RWPE2 (cell line): ENCODE measurements around the gene TPCN2.

Experiments
- ATAC-seq: fragments of 200-7000 bp; cut with Tn5 transposase; 3 replicates; pipeline ENCODE4 v1.9.1; 2021; ENCODE audit warnings: low read depth
- DNase-seq: peaks from one replicate; pipeline ENCODE4 v3.0.0-alpha.2; 2020; ENCODE audit warnings: low spot score
- H3K27ac ChIP-seq: fragments of 450-650 bp; 2 replicates; pipeline ENCODE4 v1.5.1; 2017; ENCODE audit warnings: mild to moderate bottlenecking; ENCODE audit not compliant: poor library complexity, severe bottlenecking
- H3K27me3 ChIP-seq: fragments of 250-450 bp; sonication (Bioruptor Pico); 2 replicates; pipeline ENCODE4 v1.5.1; 2021; ENCODE audit warnings: mild to moderate bottlenecking, moderate library complexity; ENCODE audit not compliant: insufficient read depth, poor library complexity, severe bottlenecking
- H3K36me3 ChIP-seq: fragments of 250-450 bp; sonication (Bioruptor Pico); 2 replicates; pipeline ENCODE4 v1.5.1; 2020; ENCODE audit warnings: low read depth, mild to moderate bottlenecking, moderate library complexity
- H3K4me1 ChIP-seq: fragments of 250-450 bp; sonication (Bioruptor Pico); 2 replicates; pipeline ENCODE4 v1.5.1; 2021; ENCODE audit warnings: mild to moderate bottlenecking, moderate library complexity; ENCODE audit not compliant: insufficient read depth, poor library complexity, severe bottlenecking
- H3K4me3 ChIP-seq: fragments of 250-450 bp; sonication (Bioruptor Pico); 2 replicates; pipeline ENCODE4 v1.5.1; 2021; ENCODE audit warnings: mild to moderate bottlenecking, moderate library complexity; ENCODE audit not compliant: severe bottlenecking
- H3K9me3 ChIP-seq: fragments of 250-450 bp; sonication (Bioruptor Pico); 2 replicates; pipeline ENCODE4 v1.5.1; 2021; ENCODE audit warnings: mild to moderate bottlenecking, moderate library complexity; ENCODE audit not compliant: severe bottlenecking
- TF ChIP-seq, protein P1 (sequence below): fragments of 450-650 bp; IDR thresholded peaks from one replicate; pipeline ENCODE4 v1.5.1; 2017; ENCODE audit warnings: mild to moderate bottlenecking, moderate library complexity; ENCODE audit not compliant: poor library complexity, severe bottlenecking

Gene TPCN2

GRCh38 chr11:69032833-69033232, 15.9 kb upstream of the TPCN2 start:
- H3K27me3 ChIP-seq, result no peaks in the 10 kb centered on the region
- H3K4me1 ChIP-seq, result no peaks in the 10 kb centered on the region
- TF ChIP-seq, protein P1, sequence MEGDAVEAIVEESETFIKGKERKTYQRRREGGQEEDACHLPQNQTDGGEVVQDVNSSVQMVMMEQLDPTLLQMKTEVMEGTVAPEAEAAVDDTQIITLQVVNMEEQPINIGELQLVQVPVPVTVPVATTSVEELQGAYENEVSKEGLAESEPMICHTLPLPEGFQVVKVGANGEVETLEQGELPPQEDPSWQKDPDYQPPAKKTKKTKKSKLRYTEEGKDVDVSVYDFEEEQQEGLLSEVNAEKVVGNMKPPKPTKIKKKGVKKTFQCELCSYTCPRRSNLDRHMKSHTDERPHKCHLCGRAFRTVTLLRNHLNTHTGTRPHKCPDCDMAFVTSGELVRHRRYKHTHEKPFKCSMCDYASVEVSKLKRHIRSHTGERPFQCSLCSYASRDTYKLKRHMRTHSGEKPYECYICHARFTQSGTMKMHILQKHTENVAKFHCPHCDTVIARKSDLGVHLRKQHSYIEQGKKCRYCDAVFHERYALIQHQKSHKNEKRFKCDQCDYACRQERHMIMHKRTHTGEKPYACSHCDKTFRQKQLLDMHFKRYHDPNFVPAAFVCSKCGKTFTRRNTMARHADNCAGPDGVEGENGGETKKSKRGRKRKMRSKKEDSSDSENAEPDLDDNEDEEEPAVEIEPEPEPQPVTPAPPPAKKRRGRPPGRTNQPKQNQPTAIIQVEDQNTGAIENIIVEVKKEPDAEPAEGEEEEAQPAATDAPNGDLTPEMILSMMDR, result no peak
- H3K9me3 ChIP-seq, result no peaks in the 10 kb centered on the region
- DNase-seq (no peak), ATAC-seq (no peak)
- no peak overlapping the region for H3K27ac ChIP-seq
- H3K4me3 ChIP-seq, result no peak overlapping the region
- no peaks in the 10 kb centered on the region for H3K36me3 ChIP-seq

- H3K9me3 ChIP-seq, result no peaks in the 10 kb centered on the region
- no peaks in the 10 kb centered on the region for H3K4me1 ChIP-seq
- H3K36me3 ChIP-seq, result no peaks in the 10 kb centered on the region
- no peaks in the 10 kb centered on the region for H3K27me3 ChIP-seq
- no peak overlapping the region for H3K27ac ChIP-seq
- DNase-seq (no peak), ATAC-seq (no peak)
- TF ChIP-seq, protein P1, result no peak
- no peak overlapping the region for H3K4me3 ChIP-seq
Observed at GRCh38 chr11:69033431-69033830, 15.3 kb upstream of the TPCN2 start.

GRCh38 chr11:69034123-69034867, 14.4 kb upstream of the TPCN2 start:
- DNase-seq (no peak), ATAC-seq (no peak)
- H3K9me3 ChIP-seq, result no peaks in the 10 kb centered on the region
- H3K36me3 ChIP-seq, result no peaks in the 10 kb centered on the region
- H3K27me3 ChIP-seq, result no peaks in the 10 kb centered on the region
- no peaks in the 10 kb centered on the region for H3K4me1 ChIP-seq
- TF ChIP-seq, protein P1, result no peak
- no peak overlapping the region for H3K27ac ChIP-seq
- no peak overlapping the region for H3K4me3 ChIP-seq

DNA sequence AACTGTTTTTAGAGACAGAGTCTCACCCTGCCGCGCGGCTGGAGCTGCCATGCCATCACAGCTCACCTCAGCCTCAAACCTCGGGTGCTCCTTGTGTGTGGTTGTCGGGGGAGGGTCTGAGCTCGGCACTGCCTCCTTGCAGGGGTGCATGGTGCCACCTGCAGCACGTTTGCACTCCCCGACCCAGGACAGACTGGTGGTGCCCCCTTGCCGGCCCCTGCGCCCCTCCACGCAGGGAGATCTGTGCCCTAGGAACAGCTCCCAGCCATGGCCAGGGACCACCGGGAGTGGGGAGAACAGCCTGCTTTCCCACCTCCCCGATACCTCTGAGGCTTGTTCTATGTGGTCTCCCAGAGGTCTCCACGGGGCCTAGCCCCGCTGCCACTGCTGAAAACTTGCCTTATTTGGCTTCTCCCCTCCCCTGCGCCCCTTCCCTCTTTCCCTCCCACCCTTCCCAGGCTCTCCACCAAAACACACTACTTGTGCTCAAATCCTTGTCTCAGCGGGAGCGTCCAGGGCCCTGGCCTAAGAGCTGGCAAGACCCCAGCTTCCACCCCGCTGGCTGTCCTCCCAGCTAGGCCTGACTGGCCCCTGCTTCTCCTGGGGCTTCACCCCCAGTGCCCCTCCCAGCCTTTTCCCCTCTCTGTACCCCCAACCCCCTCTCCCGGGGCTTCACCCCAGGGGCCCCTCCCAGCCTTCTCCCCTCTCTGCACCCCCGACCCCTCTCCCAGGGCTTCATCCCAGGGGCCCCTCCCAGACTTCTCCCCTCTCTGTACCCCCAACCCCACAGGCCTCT, 13.4 kb upstream of the TPCN2 start:
- Histone ChIP-seq H3K27ac (no peak overlapping the region), H3K27me3 (no peaks in the 10 kb centered on the region), H3K9me3 (no peaks in the 10 kb centered on the region), H3K36me3 (no peaks in the 10 kb centered on the region), H3K4me3 (no peak overlapping the region), H3K4me1 (no peaks in the 10 kb centered on the region)
- TF ChIP-seq, protein P1, result no peak
- ATAC-seq (no peak), DNase-seq (no peak)

DNA sequence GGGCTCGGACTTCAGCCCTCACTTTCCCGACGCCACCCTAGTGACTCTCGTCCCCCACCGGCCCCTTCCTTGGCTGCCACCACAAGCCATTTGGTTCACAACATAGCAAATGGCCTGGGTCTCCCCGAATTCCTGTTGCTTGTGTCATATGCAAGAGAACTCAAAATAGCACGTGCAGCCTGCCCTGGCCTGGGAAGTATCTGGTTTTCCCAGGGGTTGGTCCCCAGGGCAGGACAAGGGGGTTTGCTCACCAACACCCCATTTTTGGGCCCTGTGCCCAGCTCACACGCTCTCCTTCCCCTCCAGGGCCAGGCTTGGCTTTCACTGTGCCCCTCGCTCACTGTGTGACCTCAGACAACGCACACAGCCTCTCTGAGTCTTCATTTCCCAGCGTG, 12.8 kb upstream of the TPCN2 start:
- no peak for DNase-seq
- TF ChIP-seq, protein P1, result no peak
- no peak for ATAC-seq
- Histone ChIP-seq H3K27ac (no peak overlapping the region), H3K36me3 (no peaks in the 10 kb centered on the region), H3K27me3 (no peaks in the 10 kb centered on the region), H3K4me3 (no peak overlapping the region), H3K9me3 (no peaks in the 10 kb centered on the region), H3K4me1 (no peaks in the 10 kb centered on the region)
